Gastroesophageal sphincter (tissue), 3 donors: ENCODE data around the gene GLI3.

Experiments
- POLR2A ChIP-seq, 2 donors: fragments of 450-650 bp; IDR thresholded peaks; one replicate each; pipeline ENCODE4 v1.6.1; 2017; ENCODE audit warnings: antibody characterized with exemption in 2 of 2, mild to moderate bottlenecking in 2 of 2, moderate library complexity in 1 of 2
- POLR2AphosphoS5 ChIP-seq: sonication (generic); formaldehyde crosslinking; IDR thresholded peaks from one replicate; pipeline ENCODE4 v1.6.1; 2017; ENCODE audit warnings: antibody characterized with exemption
- TF ChIP-seq, protein P1 (sequence below), 4 experiments: fragments of 200-600 bp in 2 of 4; fragments of 450-650 bp in 2 of 4; sonication (generic) in 1 of 4; IDR thresholded peaks; one replicate each; pipeline ENCODE4 v1.5.1; 2017 to 2019; ENCODE audit warnings: antibody characterized with exemption in 4 of 4, mild to moderate bottlenecking in 2 of 4, moderate library complexity in 2 of 4

DNA sequence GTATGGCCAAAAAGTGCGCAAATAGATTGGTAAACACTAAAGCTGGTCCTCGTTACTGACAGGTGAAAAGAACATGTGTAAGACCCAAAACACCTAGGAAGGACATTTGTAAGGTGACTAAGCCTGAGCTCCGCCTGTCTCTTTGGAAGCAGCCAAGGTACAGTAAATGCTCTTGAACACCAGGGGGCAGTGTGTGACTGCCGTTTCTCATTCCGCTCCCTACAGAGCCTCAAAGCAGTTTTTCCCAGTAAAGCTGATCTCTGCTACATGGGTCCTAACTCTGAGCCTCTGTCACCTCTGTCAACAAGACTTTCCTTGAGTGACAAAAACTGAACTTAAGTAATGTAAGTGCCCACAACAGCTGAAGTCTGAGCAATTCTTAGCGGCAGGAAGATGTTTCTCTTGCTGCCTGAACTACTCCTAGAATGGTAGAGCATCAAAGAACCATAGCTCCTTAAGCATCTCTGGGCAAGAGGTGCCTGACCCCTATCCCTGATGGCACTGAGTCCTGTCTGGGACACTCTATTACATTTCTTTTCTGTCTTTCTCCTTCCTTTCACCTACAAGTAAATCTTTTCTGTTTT, 296.2 kb downstream of the GLI3 start:
- TF ChIP-seq, protein P1, sequence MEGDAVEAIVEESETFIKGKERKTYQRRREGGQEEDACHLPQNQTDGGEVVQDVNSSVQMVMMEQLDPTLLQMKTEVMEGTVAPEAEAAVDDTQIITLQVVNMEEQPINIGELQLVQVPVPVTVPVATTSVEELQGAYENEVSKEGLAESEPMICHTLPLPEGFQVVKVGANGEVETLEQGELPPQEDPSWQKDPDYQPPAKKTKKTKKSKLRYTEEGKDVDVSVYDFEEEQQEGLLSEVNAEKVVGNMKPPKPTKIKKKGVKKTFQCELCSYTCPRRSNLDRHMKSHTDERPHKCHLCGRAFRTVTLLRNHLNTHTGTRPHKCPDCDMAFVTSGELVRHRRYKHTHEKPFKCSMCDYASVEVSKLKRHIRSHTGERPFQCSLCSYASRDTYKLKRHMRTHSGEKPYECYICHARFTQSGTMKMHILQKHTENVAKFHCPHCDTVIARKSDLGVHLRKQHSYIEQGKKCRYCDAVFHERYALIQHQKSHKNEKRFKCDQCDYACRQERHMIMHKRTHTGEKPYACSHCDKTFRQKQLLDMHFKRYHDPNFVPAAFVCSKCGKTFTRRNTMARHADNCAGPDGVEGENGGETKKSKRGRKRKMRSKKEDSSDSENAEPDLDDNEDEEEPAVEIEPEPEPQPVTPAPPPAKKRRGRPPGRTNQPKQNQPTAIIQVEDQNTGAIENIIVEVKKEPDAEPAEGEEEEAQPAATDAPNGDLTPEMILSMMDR (IDR thresholded peaks at IDR 0.05): peak; percentile 83 to 93 (median 85)
- no peak for TF ChIP-seq POLR2A (IDR thresholded peaks at IDR 0.05)
- TF ChIP-seq POLR2AphosphoS5: no peak
